GM19023 (cell line): ENCODE measurements around the gene TSPAN8.
"Not testable (repeated sequence)": the region's sequence is repeated elsewhere in the genome, so short reads cannot be mapped to it uniquely, and the experiment has no call there.

Source experiments
- ATAC-seq: cut with Tn5 transposase; IDR thresholded peaks from one replicate; pipeline ENCODE4 v1.9.1; 2021; ENCODE audit warnings: mild to moderate bottlenecking, moderate library complexity; ENCODE audit not compliant: unreplicated experiment

The TSPAN8 gene

DNA sequence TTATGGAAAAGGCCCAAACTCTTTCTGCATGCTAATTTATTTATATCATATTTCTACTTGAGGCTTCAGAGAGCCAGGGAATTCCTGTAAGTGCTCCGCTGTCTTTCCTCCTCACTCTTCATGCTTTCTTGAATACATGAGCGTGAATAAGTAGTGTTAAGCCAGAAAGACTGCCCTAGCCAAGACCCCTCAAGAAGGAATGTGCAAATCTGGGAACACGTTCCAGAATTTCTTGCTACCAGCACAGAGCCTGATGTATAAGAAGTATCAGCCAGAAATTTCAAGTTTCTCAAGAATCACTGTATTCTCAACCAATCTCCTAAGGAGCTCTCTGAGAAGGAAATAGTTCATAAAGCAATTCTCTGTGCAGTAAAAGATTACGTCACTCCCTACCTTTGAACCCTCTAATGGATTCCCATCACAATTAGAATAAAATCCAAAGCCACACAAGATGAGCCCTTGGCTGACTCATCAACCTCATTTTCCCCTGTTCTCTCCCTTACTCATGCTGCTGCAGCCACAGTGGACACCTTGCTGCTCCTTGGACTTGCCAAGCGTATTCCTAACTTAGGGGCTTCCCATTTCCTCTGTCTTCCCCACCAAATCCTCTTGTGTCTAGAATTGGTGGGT is 6.9 kb upstream of the TSPAN8 start:
- no peak for ATAC-seq

DNA sequence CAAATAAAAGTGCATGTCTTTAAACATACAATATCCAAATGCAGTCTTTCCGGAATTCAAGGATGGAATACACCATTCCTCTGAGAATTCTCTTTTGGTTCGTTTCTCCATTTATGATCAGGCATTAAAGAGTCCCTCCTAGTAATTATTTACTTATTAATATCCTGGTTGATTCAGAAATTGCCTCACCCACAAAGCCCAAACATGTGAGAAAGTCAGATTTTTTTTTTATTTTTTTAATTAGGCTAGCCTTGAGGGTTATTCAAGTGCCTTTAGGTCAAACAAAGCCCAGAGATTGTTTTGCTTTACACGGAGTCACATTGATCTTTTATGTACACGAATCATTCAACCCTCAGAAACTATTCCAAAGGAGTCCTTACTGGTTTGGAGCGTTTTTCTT is 6.4 kb upstream of the TSPAN8 start:
- ATAC-seq = no peak

DNA sequence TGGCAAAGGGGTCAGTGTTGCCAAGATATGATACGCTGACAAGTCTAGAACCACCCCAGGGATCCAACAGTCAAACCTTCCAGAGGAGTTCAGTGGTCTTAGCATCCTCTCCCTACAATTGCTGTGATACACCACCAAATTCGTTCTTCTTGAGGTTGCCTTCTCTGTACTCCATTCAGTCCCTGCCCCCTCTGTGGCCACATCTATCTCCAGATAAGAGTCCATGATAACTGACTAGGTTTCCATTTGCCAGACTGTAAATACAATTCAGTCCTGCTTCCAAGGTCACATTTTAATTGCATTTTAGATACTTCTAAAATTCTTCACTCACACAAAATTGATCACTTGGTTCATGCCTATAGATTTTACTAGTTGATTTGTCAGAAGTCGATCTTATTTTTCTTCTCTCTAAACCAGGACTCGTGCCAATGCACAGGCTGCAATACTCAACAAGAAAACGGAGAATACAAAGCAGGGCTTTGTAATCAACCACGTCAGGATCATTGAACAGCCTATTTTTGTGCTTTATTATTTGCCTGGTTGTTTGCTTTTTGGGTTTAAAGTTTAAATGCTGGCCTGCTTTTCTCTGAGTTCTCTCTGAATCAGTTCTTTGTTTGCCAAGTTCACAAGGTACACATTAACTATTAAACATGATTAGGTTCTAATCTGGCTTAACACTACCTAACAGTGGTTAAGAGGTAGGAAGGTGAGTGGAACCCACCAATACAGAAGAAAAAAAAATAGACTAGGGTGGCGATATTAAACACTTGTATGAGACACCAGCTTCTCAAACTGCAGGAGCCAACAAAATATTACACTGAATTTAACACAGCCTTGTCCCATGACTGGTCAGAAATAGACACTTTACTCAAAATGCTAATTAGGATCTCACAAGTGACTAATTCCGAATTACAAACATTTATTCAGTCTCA is 5.3 kb upstream of the TSPAN8 start:
- no peak for ATAC-seq

DNA sequence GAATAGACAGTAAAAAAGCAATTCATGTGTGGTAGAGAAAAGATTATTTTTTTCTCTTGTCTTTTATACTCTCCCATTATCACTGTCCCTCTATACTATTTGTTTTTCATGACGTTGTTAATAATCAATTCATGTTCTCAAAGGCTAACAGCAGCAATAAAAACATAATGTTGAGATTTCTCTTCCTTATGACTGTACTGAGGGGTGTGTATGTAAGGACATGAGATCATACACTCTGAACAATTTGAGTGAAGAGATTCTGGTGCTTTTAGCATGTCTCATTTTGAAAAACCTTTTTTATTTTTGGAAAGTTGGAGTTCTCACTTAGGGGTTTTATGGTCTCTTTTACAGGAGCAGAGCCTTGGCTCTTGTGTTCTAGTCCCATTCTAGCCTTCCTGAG is 3.8 kb upstream of the TSPAN8 start:
- no peak for ATAC-seq

- ATAC-seq = no peak
Observed at GRCh38 chr12:71160585-71160984, 2.8 kb upstream of the TSPAN8 start.

GRCh38 chr12:71159878-71160277 is 2.1 kb upstream of the TSPAN8 start:
- ATAC-seq = no peak

DNA sequence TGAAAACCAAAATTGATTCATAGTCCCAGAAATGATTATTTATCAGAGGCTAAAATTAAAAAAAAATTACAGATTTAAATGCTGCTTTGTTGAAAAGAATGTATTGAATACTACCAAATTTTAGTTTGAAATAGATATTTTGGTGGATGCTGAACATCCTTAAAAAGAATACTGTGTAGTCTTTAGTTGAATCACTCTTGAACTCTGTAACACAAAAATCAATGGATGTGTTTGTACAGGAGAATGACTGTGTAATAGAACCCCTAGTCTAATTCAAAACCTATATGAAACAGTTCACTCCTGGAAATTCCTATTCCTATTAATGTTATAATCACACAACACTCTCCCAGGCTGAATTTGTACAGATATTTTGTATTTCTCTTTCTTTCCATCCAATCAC is 1.5 kb upstream of the TSPAN8 start:
- ATAC-seq = no peak

GRCh38 chr12:71158361-71158882 is 623 bp upstream of the TSPAN8 start:
- no peak for ATAC-seq

DNA sequence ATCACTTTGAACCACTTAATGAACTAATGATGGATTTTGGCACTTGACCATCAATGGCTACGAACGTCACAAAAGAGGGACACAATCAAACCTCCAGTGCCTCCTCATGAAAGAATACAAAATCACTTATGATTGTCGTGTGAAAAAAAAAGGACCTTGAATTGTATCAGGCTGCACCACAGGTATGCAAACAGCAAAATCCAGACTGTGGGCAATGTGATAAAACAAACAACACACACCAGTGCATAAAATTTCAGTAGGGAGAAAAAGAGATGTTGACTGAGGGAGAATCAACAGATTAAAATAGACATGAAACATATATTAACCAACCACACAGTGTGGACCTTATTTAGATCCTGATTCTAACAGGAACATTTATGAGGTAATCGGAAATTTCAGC is 2.6 kb downstream of the TSPAN8 start:
- ATAC-seq = no peak

- ATAC-seq = no peak
Observed at GRCh38 chr12:71152851-71153250, 4.9 kb downstream of the TSPAN8 start.

DNA sequence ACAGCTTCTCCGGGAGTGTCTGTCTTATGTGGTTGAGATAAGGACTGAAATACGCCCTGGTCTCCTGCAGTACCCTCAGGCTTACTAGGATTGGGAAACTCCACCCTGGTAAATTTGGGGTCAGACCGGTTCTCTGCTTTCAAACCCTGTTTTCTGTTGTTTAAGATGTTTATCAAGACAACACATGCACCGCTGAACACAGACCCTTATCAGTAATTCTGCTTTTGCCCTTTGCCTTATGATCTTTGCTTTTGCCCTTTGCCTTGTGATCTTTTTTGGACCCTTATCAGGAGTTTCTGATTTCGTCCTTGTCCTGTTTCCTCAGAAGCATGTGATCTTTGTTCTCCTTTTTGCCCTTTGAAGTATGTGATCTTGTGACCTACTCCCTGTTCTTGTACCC is 7.8 kb downstream of the TSPAN8 start:
- not testable (repeated sequence) for ATAC-seq

GRCh38 chr12:71144682-71145081 is 13.1 kb downstream of the TSPAN8 start:
- no peak for ATAC-seq

DNA sequence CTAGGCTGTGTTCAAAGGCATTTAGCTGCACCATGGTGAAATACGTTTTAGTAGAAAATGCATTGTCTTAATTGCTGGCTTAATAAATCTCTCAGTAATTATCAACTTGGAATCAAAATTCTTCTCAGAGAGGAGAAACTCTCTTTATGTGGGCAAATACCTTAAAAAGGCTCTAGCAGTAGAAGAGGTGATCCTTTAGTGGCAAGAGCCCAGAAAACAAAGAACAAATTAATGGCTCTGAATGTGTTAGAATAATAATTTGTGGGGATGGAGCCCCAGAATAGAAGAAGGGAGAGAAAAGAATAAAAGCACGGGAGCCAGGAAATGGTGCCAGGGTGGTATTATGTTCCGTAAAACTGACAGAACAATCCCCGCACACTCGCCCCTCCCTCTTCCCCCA is 14.8 kb downstream of the TSPAN8 start:
- ATAC-seq = no peak

DNA sequence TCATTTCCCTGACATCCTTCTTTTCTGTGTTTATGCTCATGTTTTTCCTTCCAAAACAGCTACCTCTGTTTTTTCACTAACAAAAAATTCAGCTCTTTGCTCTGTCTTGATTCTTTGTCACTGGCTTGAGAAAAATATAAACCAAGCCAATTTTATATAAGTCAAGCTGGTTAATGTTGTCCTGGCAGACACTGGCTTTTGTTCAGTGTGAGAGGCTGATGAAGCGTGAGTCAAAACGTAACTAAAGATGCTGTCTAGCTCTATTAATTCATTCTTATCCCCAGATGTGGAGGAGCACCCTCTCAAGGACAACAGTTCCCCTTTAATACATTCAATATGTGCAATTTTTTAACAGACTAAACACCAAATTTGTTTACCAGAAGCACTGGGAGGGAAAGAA is 15.8 kb downstream of the TSPAN8 start:
- ATAC-seq = no peak

DNA sequence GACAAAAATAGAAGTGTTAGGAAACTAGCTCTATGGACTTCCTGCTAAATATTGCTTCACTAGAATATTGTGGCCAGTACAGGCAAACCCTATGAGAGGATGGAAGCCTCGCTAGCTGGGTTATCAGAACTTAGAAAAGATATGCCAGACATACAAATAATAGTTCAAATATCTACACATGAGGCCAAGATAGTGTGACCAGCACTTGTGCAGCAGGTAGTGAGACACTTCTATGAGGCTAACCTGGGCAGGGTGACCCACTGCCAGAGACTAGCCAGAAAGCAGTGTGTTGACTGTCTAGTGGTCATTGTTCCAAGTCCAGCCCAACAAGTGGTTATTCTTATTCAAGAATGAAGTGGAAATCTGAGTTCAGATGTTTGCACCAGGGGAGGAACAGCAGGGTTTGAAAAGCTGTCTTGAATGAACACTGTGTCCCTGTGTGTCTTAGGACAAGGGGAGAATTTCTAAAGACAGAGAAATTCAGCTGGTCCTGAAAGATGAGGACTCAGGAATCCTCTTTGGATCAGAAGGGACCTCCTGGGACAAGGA is 16.3 kb downstream of the TSPAN8 start:
- no peak for ATAC-seq

DNA sequence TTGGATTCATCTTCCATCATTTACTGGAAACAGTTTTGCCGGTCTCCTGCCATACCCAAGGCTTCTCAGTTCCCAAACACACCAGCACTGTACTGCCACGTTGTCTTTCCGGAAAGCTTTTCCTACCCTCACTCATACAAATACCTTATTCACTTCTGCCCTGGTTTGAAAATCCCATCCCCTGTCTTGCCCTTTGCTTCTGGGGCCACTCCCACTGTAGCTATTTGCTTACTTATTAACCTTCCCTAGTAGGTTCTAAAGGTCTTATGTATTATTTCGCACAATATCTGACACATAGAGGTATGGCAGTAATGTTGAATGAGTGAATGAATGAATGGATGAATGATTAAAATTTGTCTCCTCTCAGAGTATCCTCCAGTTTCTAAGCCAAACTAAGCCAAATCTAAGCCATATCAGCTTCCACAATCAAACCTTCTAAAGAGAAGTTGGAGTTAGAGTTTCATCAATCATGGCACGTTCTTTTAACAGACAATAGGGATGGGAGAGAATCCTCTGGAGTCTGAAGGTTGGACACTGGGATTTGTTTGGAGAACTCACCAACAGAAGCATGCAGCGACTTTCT is 18.6 kb downstream of the TSPAN8 start:
- ATAC-seq = no peak

GRCh38 chr12:71138011-71138410 is 19.8 kb downstream of the TSPAN8 start:
- ATAC-seq = no peak

GRCh38 chr12:71135812-71136176 is 22.0 kb downstream of the TSPAN8 start:
- ATAC-seq = no peak

DNA sequence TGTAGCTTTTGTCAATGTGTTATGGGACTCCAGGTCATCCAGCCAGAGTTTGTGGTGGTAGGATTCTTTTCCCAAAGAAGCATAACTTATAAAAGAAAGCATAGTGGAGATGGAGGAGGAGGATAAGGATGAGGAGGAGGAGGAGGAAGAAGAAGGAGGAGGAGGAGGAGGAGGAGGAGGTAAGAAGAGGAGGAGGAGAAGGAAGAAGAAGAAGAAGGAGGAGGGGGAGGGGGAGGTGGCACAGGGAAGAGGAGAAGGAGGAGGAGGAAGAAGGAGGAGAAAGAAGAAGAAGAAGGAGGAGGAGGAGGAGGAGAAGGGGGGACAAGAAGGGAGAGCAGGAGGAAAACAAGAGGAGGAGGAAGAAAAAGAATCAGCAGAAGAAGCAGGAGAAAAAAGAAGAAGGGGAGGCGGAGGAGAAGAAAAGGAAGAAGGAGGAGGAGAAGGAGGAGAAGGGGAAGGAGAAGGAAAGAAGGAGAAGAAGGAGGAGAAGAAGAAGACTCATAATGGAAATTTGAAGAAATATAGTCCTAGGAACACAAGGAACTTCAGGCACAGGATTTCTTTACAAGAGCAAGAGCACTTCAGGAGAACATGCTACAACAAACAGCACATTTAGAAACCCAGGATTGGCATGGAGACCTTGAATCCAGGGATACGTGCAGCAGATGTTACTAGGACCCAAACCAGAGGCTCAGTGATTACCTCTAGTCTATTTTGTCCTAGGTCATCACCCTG is 22.6 kb downstream of the TSPAN8 start:
- ATAC-seq = no peak

- ATAC-seq = no peak
Observed at GRCh38 chr12:71134405-71134804, 23.4 kb downstream of the TSPAN8 start.

- ATAC-seq = no peak
Observed at GRCh38 chr12:71130521-71131069, 27.2 kb downstream of the TSPAN8 start.
